ENCODE measurements around the gene NLRP11.

The NLRP11 gene

GRCh38 chr19:55820037-55820436 lies 11.8 kb downstream of the NLRP11 start:
- no peaks in the 10 kb centered on the region for H3K79me2 ChIP-seq (ENCODE audit: control insufficient read depth, low read length)
- H3K9me3 ChIP-seq (ENCODE audit: control insufficient read depth, insufficient read depth, low read length), result no peaks in the 10 kb centered on the region
- peaks cover 33% of the 10 kb centered on the region for H3K4me1 ChIP-seq (ENCODE audit: control insufficient read depth, low read length)
- H3K27ac ChIP-seq (ENCODE audit: low read depth, low read length), result no peak overlapping the region
- peak overlapping the region; percentile 48 for H3K4me2 ChIP-seq (ENCODE audit: low read length)
- H3K9me2 ChIP-seq (replicated peaks; ENCODE audit: control insufficient read depth, low read length), result no peaks in the 10 kb centered on the region
- peaks cover 22% of the 10 kb centered on the region for H3K27me3 ChIP-seq (ENCODE audit: control insufficient read depth, low read length)
- H3K36me3 ChIP-seq (ENCODE audit: control insufficient read depth, low read length), result peaks cover 13% of the 10 kb centered on the region
- H3F3A ChIP-seq (ENCODE audit: control insufficient read depth, insufficient read depth), result peaks cover 3% of the 10 kb centered on the region; the same call in 1 of the 2 replicates
- TF ChIP-seq CTCF (IDR thresholded peaks at IDR 0.05; ENCODE audit: low read depth, low read length, poor library complexity, severe bottlenecking) (no peak), EZH2phosphoT487 (IDR thresholded peaks at IDR 0.05; ENCODE audit: borderline replicate concordance, low read length) (no peak)
- H4K20me1 ChIP-seq (ENCODE audit: control insufficient read depth, insufficient read depth, low read depth, low read length), result no peaks in the 10 kb centered on the region
- H3K4me3 ChIP-seq (ENCODE audit: low read length), result peak overlapping the region; percentile 29; the same call in 1 of the 2 replicates

- Histone ChIP-seq H3K27me3 (ENCODE audit: control insufficient read depth, low read length) (peaks cover 7% of the 10 kb centered on the region), H3K9me2 (replicated peaks; ENCODE audit: control insufficient read depth, low read length) (no peaks in the 10 kb centered on the region), H3K4me2 (ENCODE audit: low read length) (no peak overlapping the region), H3F3A (ENCODE audit: control insufficient read depth, insufficient read depth) (peaks cover 3% of the 10 kb centered on the region; the same call in 1 of the 2 replicates), H4K20me1 (ENCODE audit: control insufficient read depth, insufficient read depth, low read depth, low read length) (no peaks in the 10 kb centered on the region), H3K4me1 (ENCODE audit: control insufficient read depth, low read length) (peaks cover 18% of the 10 kb centered on the region), H3K4me3 (ENCODE audit: low read length) (no peak overlapping the region), H3K27ac (ENCODE audit: low read depth, low read length) (no peak overlapping the region), H3K9me3 (ENCODE audit: control insufficient read depth, insufficient read depth, low read length) (no peaks in the 10 kb centered on the region), H3K79me2 (ENCODE audit: control insufficient read depth, low read length) (no peaks in the 10 kb centered on the region), H3K36me3 (ENCODE audit: control insufficient read depth, low read length) (peaks cover 7% of the 10 kb centered on the region; the same call in 1 of the 2 replicates)
- TF ChIP-seq EZH2phosphoT487 (IDR thresholded peaks at IDR 0.05; ENCODE audit: borderline replicate concordance, low read length) (no peak), CTCF (IDR thresholded peaks at IDR 0.05; ENCODE audit: low read depth, low read length, poor library complexity, severe bottlenecking) (no peak)
Observed at GRCh38 chr19:55813906-55814305, 17.9 kb downstream of the NLRP11 start.

DNA sequence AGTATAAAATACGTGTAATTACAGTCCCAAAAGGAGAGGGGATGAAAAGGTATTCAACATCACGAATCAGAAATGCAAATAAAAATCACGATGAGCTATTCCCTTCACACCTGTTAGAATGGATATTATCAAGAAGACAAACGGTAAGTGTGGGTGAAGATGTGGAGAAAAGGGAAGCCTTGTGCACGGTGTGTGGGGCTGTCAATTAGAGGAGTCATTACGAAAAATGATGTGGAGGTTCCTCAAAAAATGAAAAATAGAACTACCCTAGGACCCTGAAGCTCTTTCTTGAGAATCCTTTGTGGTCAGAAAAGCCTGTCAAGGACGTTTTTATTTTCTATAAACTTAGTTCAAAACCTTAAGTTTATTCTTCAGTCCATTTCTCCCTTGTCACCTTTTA lies 19.4 kb downstream of the NLRP11 start:
- TF ChIP-seq EZH2phosphoT487 (IDR thresholded peaks at IDR 0.05; ENCODE audit: borderline replicate concordance, low read length), result no peak
- no peak for TF ChIP-seq CTCF (IDR thresholded peaks at IDR 0.05; ENCODE audit: low read depth, low read length, poor library complexity, severe bottlenecking)
- H3K9me3 ChIP-seq (ENCODE audit: control insufficient read depth, insufficient read depth, low read length), result no peaks in the 10 kb centered on the region
- no peak overlapping the region for H3K27ac ChIP-seq (ENCODE audit: low read depth, low read length)
- H4K20me1 ChIP-seq (ENCODE audit: control insufficient read depth, insufficient read depth, low read depth, low read length), result no peaks in the 10 kb centered on the region
- H3K27me3 ChIP-seq (ENCODE audit: control insufficient read depth, low read length), result no peaks in the 10 kb centered on the region
- H3K9me2 ChIP-seq (replicated peaks; ENCODE audit: control insufficient read depth, low read length), result no peaks in the 10 kb centered on the region
- H3K36me3 ChIP-seq (ENCODE audit: control insufficient read depth, low read length), result no peaks in the 10 kb centered on the region
- no peak overlapping the region for H3K4me2 ChIP-seq (ENCODE audit: low read length)
- H3K4me1 ChIP-seq (ENCODE audit: control insufficient read depth, low read length), result peaks cover 6% of the 10 kb centered on the region
- H3K4me3 ChIP-seq (ENCODE audit: low read length), result no peak overlapping the region
- no peaks in the 10 kb centered on the region for H3K79me2 ChIP-seq (ENCODE audit: control insufficient read depth, low read length)
- H3F3A ChIP-seq (ENCODE audit: control insufficient read depth, insufficient read depth), result no peaks in the 10 kb centered on the region

Data from DOHH2 (cell line).